Renal cortical epithelial cell (primary cell): ENCODE measurements around the gene PAQR9. TPM values are rescaled to one million over a fixed set of nuclear protein-coding genes. Genes with fewer than 3 reads are reported as not detected.
A peak's percentile ranks its signal among the peaks of the same experiment; 100 is the strongest.
"Not testable (repeated sequence)": the region's sequence is repeated elsewhere in the genome, so short reads cannot be mapped to it uniquely, and the experiment has no call there.

Experiments used
- DNase-seq: peaks from one replicate; pipeline ENCODE4 v3.0.0-alpha.2; 2011; ENCODE audit warnings: low read depth
- total RNA-seq: library from RNA; depleted of rRNA; stranded (reverse); fragments of >200 nt; gene quantifications from 2 replicates; pipeline ENCODE4 v1.2.3, GENCODE V29; 2014

The PAQR9 gene, protein sequence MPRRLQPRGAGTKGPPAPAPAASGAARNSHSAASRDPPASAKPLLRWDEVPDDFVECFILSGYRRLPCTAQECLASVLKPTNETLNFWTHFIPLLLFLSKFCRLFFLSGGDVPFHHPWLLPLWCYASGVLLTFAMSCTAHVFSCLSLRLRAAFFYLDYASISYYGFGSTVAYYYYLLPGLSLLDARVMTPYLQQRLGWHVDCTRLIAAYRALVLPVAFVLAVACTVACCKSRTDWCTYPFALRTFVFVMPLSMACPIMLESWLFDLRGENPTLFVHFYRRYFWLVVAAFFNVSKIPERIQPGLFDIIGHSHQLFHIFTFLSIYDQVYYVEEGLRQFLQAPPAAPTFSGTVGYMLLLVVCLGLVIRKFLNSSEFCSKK
- 0.17 and 0.20 TPM in 2 replicates for total RNA-seq

DNA sequence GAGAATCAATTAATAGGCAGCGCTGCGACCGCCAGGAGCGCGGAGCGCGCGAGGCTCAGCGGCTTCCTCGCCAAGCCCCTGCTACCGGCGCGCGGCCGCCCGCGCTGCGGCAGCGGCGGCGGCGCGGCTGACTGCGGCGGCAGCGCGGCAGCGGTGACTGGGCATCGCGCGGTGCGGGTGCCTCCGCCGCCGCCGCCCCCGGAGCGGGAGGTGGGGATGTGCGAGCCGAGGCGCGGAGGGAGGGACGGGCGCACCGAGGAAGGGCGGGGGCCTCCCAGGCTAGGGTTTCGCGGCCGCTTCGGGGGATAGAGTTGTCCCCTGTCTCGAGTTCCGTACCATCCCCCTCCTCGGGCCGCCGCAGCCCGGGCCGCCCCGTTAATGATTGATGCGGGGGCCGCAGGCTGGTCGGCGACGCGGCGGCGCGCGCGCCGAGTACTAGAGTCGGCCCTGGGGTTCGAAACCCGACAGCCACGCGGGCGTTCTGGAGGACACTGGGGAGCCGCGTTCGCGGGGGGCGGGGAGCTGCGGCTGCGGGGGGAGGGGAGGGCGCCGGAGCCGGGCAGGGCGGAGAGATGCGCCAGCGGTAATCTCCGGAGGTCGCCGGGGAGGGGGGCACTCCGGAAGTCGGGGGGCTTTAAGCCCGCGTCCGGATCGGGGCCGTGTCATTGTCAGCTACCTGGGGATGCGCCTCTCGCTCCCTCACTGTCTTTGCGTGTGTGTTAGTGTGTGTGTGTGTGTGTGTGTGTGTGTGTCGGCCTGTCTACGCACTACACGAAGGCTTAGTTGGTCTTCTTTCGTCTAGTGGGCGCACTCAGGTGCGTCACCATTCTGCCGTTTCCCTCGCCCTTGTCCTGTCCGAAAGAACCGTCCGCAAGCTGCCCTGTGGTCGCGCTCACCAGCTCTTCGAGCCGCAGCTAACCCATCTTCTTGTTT lies at the start of gene PAQR9:
Gene PAQR9, minus strand, starts transcription at position 159 of the 933 bp plus-strand sequence. CDS start 338 bp downstream, outside the sequence.
- DNase-seq: no peak

DNA sequence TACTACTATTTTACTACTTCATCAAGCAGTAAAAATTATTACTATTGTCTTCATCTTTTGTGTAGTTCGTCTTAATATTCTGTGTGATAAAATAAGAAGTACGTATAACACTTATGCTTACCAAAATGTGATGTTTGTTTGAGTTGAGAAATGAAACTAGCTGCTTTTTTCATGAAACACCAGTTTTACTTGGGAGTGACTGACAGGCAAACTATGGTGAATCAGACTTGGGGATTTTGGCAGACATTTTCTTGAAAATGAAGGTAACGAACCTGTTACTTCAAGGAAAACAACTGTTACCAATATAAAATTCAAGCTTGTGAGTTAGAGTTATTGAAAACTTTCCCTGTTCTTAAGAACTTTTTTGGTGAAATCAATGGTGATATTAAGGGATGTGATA lies 48.2 kb upstream of the PAQR9 start:
- DNase-seq: peak; percentile 6

GRCh38 chr3:143010024-143010423 lies 46.5 kb upstream of the PAQR9 start:
- DNase-seq: no peak

- no peak for DNase-seq
These were observed 41.3 kb upstream of the PAQR9 start for GRCh38 chr3:143004823-143005222.

- no peak for DNase-seq
These were observed 39.3 kb upstream of the PAQR9 start for GRCh38 chr3:143002727-143003126.

DNA sequence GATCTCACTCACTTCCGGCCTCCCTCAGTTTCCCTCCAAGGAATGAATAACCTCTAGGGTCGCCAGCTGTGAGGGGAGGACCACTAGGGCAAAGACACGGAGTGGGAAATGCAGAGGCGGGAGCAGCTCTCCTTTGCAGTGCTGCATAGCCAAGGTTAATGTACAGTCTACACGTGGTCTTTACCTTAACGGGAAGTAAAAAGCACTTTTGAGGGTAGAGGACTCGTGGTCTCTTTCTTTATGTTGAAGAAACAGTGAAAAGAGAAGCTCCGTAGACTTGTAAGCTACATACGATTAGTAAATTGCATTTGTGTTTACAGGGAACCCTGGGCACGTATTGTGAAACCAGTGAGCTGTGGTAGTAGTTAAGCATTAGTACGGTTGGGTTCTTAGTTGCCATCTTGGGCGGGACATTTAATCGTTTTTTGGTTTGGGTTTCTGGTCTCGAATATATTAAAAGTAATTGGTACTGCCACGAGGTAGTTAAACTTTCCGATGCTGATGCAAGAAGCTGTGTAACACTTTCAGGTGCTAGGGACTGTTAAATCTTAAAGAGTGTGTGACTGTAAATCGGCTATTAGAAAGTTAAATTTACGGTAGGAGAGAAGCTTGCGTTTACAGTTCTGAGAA lies 38.7 kb upstream of the PAQR9 start:
- peak; percentile 73 for DNase-seq

DNA sequence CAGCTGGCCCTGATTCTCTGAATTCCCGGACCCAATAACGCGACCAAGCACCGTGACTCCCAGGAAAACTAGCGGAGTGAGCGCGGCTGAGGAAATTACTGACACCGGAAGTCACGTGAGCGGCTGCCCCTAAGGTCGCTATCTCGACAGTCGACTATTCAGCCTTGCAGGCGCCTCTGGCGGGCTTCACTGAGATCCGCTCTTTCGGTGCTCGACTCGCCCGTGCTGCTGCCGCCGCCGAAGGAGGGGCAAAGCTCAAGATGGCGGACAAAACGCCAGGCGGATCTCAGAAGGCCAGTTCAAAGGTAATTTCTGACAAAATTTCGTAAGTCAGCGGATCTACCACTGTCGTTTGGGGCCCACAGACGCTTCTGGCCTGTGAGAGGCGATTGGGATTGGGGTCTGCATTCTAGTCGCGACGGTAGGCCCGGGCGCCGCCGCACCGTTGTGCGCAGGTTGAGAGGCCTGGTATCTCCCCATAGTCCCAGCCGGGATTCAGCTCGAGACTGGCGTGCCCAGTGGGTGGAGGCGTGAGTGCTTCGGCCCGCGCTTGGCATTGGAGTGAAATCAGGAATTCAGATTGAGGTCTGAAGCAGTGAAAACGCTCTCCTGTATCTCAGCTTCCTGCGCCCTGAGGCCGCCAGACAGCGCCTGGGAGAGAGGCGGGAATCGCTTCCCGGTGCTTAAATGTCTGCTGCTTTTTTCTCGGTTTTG lies 38.1 kb upstream of the PAQR9 start, which contains the start of gene U2SURP:
Gene U2SURP, plus strand, starts transcription at position 202 of the 714 bp plus-strand sequence. Its CDS starts 59 bp downstream, at position 261.
- peak; percentile 94 for DNase-seq

GRCh38 chr3:143001034-143001368 lies 37.5 kb upstream of the PAQR9 start:
- no peak for DNase-seq

- DNase-seq: peak; percentile 82
These were observed 37.1 kb upstream of the PAQR9 start for GRCh38 chr3:143000528-143000927.

- peak; percentile 40 for DNase-seq
These were observed 36.4 kb upstream of the PAQR9 start for GRCh38 chr3:142999881-143000280.

DNA sequence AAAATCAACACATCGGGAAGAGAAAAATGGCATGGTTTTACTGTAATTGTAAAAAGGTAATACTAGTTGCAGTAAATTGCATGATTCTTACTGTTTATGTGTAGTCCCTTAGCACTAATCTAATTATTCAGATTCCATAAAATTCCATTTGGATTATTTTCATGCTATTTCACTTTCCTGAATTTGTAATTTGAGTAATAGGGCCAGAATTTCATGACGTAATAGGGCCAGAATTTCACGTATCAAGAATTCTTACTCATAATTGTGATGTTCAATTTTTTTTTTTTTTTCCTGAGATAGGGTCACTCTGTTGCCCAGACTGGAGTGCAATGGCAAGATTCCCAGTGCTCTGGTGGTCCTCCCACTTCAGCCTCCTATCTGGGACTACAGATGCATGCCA lies 35.0 kb upstream of the PAQR9 start:
- DNase-seq: no peak

GRCh38 chr3:142997330-142997729 lies 33.9 kb upstream of the PAQR9 start:
- peak; percentile 83 for DNase-seq

DNA sequence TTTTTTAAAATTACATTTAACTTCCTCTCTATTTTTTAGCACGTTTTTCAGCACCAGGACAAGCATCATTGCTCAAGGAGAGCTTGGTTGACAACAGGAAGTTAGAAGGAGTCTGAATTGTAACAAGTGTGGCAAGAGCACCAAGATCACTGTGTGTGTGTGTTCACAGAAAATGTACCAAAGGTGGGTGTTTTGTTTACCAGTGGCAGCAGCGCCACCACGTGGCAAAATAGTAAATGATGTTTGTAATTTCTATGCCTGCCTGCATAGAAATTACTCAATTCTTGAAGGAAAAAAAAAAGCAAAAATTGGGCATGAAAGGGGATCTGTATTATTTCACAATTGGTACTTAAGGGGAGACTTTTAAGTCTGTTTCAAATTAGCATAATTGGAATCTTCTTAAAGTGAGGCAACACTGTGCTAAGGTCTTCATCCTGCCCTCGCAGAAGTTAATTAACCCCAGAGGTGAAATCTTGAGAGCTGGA lies 30.5 kb upstream of the PAQR9 start:
- peak; percentile 78 for DNase-seq

- DNase-seq: no peak
These were observed 28.8 kb upstream of the PAQR9 start for GRCh38 chr3:142992323-142992722.

DNA sequence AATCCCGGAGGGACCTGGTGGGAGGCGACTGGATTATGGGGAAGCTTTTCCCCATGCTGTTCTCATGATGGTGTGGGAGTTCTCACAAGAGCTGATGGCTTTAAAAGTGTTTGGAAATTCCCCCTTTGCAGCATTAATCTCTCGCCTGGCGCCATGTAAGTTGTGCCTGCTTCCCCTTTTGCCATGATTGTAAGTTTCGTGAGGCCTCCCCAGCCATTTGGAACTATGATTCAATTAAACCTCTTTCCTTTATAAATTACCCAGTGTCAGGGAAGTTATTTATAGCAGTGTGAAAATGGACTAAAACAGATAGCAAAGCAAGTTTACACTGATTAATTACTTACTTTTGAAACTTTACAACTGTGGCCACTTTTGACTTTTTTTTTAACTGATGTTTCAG lies 27.2 kb upstream of the PAQR9 start:
- no peak for DNase-seq

- DNase-seq: not testable (repeated sequence)
These were observed 25.4 kb upstream of the PAQR9 start for GRCh38 chr3:142988826-142989225.

GRCh38 chr3:142988221-142988620 lies 24.7 kb upstream of the PAQR9 start:
- not testable (repeated sequence) for DNase-seq

GRCh38 chr3:142987707-142988106 lies 24.2 kb upstream of the PAQR9 start:
- DNase-seq: peak; percentile 26

GRCh38 chr3:142987080-142987700 lies 23.7 kb upstream of the PAQR9 start:
- DNase-seq: peak; percentile 58

- no peak for DNase-seq
These were observed 20.8 kb upstream of the PAQR9 start for GRCh38 chr3:142984255-142984654.

DNA sequence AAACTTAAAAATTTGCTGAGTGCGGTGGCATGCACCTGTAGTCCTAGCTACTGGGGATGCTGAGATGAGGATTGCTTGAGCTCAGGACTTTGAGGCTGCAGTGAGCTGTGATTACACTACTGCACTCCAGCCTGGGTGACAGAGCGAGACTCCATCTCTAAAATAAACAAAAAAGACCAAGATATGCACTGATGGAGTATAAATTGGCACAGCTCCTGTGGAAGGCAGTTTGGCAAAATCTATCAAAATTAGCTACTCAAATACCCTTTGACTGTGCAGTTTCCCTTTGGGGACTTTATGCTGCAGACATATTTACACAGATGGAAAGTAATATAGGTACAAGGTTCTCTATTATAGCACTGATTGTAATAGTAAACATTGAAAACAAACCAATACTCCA lies 19.8 kb upstream of the PAQR9 start:
- DNase-seq: no peak
